ENCODE results near the gene DSC2.
"Not testable (repeated sequence)": the region's sequence is repeated elsewhere in the genome, so short reads cannot be mapped to it uniquely, and the experiment has no call there.

The DSC2 gene

DNA sequence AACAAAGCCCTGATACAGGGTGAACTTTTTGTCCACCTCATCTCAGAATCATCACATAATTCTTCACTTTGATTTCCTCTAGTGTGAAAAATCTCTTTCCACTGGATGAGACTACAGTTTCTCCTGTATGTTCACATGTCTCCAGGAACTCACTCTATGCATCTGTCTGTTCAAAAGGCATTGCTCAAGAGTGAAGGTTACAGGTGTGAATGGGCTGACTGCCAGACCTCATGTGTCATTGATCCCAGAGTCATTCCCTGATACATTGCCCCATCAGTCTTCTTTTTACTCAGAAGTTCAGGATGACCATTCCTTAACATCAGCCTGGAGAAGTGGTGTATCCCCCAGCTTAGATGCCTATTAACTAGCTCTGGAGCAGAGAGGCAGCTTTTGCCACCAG is 55.3 kb downstream of the DSC2 start:
- no peak for FAIRE-seq
- DNase-seq (ENCODE audit: insufficient read length, low spot score) = no peak

DNA sequence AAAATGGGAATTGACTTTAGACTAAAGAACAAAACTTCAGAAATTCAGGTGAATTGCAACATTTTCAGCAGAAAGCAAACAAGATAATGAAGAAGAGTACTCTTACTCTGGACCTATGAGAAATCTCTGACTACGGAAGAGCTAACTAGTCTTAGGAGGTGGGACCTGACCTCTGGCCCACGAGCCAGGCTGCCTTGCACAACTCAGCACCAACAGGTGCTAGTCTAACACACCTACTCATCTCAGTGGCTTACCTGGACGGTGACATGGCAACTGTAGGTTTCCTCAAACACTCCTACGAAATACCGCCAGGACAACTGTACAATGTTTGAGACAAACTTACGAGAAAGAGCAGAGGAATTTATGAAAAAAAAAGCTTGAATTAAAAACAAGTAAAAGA is 56.6 kb downstream of the DSC2 start:
- FAIRE-seq (no peak), DNase-seq (ENCODE audit: insufficient read length, low spot score) (no peak)

DNA sequence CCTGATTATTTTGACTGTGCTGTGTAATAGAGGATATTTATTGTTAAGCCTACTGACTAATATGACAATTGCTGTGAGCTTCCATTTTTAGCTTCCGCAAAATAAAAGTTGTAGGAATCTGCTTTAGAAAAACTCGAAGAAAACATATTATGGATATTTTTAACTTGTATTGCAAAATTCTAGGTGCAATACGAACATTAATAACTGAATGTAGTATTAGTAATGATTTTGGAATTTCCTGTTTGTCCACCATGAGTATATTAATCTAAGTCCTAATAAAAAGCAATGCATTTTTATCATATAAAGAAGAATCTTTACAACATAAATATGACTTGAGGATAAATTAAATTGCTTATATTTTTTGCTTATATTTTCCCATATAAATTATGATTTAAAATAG is 57.3 kb downstream of the DSC2 start:
- FAIRE-seq = no peak
- no peak for DNase-seq (ENCODE audit: insufficient read length, low spot score)

DNA sequence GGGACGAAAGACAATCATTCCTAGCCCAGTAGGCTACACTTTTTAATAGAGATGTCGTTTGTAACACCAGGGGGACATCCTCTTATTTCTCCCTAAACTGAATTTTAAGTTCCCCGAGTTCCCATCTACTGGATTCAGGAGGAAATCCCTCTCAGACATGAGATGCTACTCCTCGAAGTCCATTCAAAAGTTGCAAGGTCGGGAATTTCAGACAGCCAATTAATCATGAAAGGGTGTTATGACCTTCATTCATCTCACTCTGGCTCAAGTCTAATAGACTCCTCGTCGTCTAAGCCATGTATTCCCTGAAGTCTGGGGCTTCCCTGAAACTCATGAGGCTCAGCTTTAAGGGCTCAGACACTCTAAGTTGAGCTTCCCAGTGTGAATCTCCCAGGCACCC is 58.5 kb downstream of the DSC2 start:
- FAIRE-seq = no peak

DNA sequence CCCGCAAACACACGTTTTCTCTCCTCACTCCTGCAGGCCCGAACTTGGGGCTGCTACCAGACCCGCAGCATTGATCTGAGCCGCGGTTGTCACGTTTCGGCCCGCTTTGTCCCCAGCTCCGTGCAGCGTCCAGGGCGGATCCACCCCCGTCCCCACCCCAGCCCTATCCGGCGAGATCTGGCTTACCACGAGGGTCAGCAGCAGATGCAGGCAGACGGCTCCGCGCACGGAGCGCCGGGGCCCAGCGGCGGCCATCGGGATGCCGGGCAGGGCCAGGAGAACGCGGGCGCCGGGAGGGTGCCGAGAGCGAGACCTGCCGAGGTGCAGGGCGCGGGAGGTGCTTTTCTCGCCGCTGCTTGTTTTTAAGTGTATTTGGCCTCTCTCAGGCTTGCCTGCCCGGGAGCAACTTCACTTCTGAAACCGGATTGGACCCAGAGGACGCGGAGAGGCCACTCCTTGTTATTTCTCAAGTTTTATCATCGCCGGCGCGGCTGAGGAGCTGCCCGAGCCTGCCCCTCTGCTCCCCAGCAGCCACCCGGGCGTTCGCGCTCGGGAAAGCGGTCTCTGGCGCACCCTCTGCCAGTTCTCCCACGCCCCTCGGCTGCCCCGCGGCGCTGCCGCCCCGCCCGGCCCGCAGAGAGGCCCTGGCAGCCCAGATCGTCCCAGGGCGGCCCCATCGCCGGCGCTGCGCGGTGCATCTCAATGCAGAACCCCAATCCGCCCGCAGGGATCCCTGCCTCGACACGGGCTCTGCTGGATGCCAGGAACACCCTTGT is 59.6 kb downstream of the DSC2 start, which contains the start of gene DSC3:
DSC3 (minus strand) TSS at position 337 of the 776 bp plus-strand sequence; CDS start at position 255, 82 bp downstream.
- peak; percentile 3 for DNase-seq (ENCODE audit: insufficient read length, low spot score)
- no peak for FAIRE-seq

More for the DNA sequence above, 58.5 kb downstream of the DSC2 start:
- DNase-seq (ENCODE audit: insufficient read length, low spot score) = no peak

DNA sequence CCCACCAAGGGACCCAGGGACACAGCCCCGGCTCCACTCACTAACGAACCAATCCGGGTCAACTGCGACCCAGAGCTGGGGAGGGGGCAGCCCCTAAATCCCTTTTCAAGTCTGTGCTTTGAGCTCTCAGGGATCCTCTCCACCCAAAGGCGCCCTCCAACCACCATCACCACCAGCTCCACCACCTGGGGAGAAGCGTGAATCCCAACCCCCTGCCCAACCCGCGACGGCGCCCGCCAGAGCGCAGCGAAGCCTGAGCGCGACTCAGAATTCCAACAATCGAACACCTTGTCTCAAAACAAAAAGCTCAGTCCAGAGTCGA is 60.2 kb downstream of the DSC2 start:
- DNase-seq (ENCODE audit: insufficient read length, low spot score) = no peak
- FAIRE-seq = no peak

DNA sequence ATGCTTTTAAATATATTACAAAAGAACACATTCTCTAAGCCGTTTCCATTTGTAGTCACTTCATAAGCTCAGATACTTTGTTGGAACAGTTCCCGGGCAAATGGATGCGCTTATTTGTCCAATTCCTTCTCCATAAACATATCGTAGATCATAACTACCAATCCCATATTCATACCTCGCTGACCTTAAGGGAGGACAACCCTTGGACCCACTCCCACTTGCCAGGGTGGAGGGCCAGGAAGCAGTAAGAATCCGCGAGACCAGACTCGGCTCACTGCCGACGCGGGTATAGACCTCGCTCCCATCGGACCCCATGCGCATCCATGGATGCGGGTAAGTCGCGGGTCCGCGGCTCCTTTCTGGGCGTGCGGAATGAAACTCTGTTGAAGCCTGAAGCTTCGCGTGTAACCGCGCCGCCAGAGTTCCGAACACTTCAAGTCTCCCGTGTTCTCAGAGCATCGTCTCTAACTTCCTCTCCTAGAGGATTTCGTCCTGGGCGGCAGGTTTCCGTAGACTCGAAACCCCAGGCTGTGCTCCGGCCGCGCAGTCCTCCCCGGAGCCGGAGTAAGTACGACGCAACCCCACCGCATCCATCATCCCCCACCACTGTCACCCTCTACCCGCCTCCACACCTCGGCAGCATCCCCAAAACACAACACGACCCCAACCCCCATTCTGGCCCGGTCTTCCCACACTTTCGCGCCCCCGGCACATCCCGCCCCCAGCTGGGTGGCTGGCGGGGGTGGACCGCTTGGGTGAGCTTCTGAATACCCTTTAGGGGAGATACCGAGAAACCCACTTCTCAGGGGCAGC is 60.7 kb downstream of the DSC2 start:
- DNase-seq (ENCODE audit: insufficient read length, low spot score) (no peak), FAIRE-seq (no peak)

DNA sequence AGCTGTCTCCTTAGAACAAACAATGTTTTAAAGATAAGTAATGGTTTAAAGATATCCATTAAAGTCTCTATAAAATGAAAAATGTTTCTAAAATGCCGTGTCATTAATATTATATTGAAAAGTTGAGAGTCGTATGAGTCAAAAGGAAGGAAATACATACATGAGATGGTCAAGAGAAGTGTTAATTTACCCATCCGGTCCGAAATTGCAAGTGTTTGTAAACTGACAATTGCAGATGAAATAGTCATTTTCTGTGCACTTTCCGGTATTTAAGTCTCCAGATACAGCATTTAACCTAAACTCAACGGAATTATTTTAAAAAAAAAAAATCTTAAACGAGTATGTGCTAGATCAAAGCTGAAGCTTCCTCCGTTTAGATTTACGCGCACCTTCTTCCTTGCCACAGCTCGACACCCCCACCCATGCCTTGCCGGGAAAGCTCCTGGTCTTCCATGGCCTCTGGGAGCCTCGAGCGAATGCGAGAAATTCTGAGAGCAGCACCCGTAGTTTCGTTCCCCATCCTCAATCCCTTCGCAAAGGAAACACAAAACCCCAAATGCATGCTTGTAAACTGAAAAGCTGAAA is 61.4 kb downstream of the DSC2 start:
- DNase-seq (ENCODE audit: insufficient read length, low spot score) (no peak), FAIRE-seq (no peak)

DNA sequence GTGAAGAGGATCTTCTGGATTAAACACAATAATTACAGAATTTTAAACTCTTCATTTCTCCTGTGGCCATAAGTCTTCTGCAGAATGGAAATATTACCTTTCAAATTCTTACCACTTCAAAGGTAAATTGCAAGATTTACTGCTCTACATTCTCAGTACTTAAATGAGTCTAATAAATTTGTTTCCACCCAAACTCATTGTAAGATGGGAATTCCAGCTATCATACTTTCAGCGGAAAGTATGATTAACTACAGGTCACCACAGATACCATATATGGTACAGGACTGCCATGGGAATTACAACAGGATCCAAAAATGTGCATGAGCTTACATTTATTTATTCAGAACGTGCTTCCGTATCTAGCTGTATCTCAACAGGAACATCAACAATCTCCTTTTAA is 62.8 kb downstream of the DSC2 start:
- peak; percentile 14 for DNase-seq (ENCODE audit: insufficient read length, low spot score)
- no peak for FAIRE-seq

DNA sequence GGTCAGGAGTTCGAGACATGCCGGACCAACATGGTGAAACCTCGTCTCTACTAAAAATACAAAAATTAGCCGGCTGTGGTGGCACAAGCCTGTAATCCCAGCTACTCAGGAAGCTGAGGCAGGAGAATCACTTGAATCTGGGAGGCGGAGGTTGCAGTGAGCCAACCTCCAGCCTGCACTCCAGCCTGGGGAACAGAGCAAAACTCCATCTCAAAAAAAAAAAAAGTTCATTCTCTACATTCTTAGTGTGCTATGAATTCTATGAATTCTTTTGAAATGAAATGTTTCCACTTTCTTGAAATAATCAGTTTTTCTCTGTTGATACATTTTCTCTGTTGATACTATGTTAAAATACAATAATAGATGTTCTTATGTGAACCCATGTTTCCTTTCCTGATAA is 64.5 kb downstream of the DSC2 start:
- not testable (repeated sequence) for FAIRE-seq; DNase-seq (ENCODE audit: insufficient read length, low spot score)

DNA sequence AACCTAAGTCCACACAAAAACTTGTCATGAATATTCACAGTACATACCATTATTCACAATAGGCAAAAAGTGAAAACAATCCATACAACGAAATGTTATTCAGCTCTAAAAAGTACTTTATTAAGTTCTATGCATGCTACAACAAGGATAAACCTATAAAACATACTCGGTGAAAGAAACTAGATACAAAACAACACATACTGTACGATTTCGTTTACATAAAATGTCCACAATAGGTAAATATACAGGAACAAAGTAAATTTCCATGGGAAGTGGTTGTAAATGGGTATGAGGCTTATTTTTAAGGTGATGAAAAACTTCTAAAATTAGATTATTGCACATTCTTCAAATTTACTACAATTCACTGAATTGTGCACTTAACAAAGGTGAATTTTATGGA is 67.7 kb downstream of the DSC2 start:
- DNase-seq (ENCODE audit: insufficient read length, low spot score) (no peak), FAIRE-seq (no peak)

DNA sequence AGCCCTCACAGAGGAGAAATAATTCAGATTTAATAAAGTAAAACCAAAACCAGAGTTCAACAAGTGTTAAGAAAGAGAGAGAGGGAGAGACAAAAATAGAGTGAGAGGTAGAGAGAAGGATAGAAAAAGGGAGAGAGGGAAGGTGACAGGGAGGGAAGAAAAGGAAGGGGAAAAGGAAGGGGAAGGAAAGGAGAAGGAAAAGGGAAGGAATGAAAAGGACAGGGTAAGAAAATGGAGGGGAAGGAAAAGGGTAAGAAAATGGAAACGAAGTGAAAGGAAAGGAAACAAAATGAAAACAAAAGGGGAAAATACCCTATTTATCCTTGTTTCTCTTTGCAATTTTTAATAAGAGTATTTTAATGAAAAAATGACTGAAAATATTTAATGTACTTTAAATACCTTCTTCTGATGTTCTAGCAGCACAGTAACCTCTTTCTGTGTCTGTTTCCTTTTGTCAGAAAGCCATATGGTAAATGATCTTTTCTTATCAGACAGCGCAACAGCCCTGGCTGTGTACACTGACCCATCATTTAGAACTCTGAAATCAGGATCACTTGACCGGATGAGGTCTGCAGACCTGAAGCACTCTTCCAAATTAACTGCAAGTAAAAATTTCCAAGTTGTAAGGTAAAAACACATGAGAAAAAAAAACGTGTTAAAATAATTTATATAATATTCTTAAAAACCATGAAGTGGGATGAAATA is 71.5 kb downstream of the DSC2 start:
- FAIRE-seq (no peak), DNase-seq (ENCODE audit: insufficient read length, low spot score) (no peak)

DNA sequence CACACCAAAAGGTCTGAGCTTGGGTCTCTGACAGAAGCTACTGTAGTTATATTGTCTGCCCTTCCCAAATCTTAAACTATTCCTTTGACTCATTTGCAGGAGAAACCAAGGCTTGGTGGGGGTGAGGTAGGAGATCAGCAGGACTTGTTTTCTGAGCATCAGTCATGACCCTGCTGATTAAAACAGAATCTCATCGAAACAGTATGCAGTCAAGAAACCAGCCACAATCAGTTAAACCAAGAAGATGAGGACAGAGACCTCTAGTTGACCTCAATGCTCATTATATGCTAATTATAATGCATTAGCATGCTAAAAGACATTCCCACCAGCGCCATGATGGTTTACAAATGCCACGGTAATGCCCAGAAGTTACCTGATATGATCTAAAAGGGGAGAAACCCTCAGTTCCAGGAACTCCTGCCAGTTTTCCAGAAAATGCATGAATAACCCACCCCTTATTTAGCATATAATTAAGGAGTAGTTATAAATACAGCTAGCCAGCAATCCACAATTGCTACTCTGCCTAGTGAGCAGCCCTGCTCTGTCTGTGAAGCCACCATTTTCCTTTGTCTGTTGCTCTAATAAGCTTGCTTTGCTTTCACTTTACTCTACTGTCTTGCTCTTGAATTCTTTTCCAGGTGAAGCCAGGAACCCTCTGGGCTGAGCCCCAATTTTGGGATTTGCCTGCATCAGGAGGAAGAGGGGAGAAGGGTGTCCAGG is 86.3 kb downstream of the DSC2 start:
- FAIRE-seq (no peak), DNase-seq (ENCODE audit: insufficient read length, low spot score) (no peak)

DNA sequence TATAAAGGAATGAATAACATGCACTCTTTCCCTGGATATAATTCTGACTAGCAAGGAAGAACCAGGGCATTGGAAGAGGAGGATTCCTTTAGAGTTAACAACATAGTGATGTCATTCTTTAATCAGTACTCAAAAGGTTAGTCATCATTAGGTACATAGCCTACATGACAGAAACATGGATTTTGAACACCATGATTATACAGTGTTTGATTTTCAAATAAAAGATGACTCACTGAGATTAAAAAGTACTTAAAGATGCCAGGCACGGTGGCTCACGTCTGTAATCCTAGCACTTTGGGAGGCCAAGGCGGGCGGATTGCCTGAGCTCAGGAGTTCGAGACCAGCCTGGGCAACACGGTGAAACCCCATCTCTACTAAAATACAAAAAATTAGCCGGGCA is 90.8 kb downstream of the DSC2 start:
- not testable (repeated sequence) for FAIRE-seq

DNA sequence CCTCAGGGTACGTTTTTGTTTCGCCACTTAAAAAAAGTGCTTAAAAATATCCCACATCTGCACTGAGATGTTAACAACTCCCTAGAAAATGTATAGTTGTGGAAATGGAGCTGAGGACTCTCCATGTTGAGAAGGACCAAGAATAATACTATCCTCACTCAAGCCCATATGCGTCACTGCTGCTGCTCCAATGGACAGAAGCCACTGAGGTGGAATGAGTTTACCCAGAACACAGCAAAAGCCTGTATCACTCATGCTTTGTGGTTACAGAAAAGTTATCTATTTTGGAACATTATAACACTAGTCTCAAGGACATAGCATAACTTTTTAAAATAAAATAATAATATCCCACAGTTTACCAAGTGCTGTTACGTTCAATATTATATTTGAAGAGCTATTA is 91.6 kb downstream of the DSC2 start:
- FAIRE-seq (no peak), DNase-seq (ENCODE audit: insufficient read length, low spot score) (no peak)

More for the DNA sequence above, 90.8 kb downstream of the DSC2 start:
- peak; percentile 32 for DNase-seq (ENCODE audit: insufficient read length, low spot score)

Measured in HTR-8/SVneo (cell line).